Neural cell (in vitro differentiated cells): ENCODE results near the gene SH2D1A. TPM values are rescaled to one million over a fixed set of nuclear protein-coding genes. Genes with fewer than 3 reads are reported as not detected.

ENCODE experiments used
- H2AFZ ChIP-seq: fragments of 200-600, 300-800 bp; sonication (generic), shearing (Covaris generic); 2 replicates; pipeline ENCODE4 v1.6.0; 2014; ENCODE audit warnings: low read depth, mild to moderate bottlenecking, antibody characterized with exemption, low read length, moderate library complexity
- H3F3A ChIP-seq: fragments of 200-600 bp; shearing (Covaris generic); 2 replicates; pipeline ENCODE4 v1.6.1; 2016; ENCODE audit warnings: mild to moderate bottlenecking, moderate library complexity, mixed read lengths, antibody characterized with exemption, low read length; ENCODE audit not compliant: insufficient read depth, poor library complexity, severe bottlenecking
- H3K27ac ChIP-seq: fragments of 200-600, 300-800 bp; sonication (generic), shearing (Covaris generic); 2 replicates; pipeline ENCODE4 v1.5.1; 2014; ENCODE audit warnings: mild to moderate bottlenecking, low read length, moderate library complexity
- H3K27me3 ChIP-seq: fragments of 300-800, 200-600 bp; sonication (generic), shearing (Covaris generic); 2 replicates; pipeline ENCODE4 v1.6.0; 2014; ENCODE audit warnings: mild to moderate bottlenecking, low read depth, low read length, moderate library complexity; ENCODE audit not compliant: insufficient read depth
- H3K36me3 ChIP-seq: fragments of 300-800, 200-600 bp; sonication (generic), shearing (Covaris generic); 2 replicates; pipeline ENCODE4 v1.5.1; 2014; ENCODE audit warnings: mild to moderate bottlenecking, antibody characterized with exemption, low read length, moderate library complexity; ENCODE audit not compliant: insufficient read depth
- H3K4me2 ChIP-seq: fragments of 300-800, 200-600 bp; sonication (generic), shearing (Covaris generic); 2 replicates; pipeline ENCODE4 v1.6.0; 2014; ENCODE audit warnings: mild to moderate bottlenecking, low read length
- H3K4me3 ChIP-seq: fragments of 300-800, 200-600 bp; sonication (generic), shearing (Covaris generic); 2 replicates; pipeline ENCODE4 v1.5.1; 2014; ENCODE audit warnings: mild to moderate bottlenecking, low read length, moderate library complexity
- H3K79me2 ChIP-seq: fragments of 200-600 bp; shearing (Covaris generic); replicated peaks from 2 replicates; pipeline ENCODE4 v1.6.0; 2014; ENCODE audit warnings: mild to moderate bottlenecking, low read length, moderate library complexity; ENCODE audit not compliant: insufficient read depth
- H3K9ac ChIP-seq: fragments of 300-800, 200-600 bp; sonication (generic), shearing (Covaris generic); 2 replicates; pipeline ENCODE4 v1.6.1; 2016; ENCODE audit warnings: mild to moderate bottlenecking, low read length, mixed read lengths
- H3K9me2 ChIP-seq: fragments of 200-600 bp; shearing (Covaris generic); 2 replicates; pipeline ENCODE4 v1.6.1; 2016; ENCODE audit warnings: mild to moderate bottlenecking, low read length, mixed read lengths; ENCODE audit not compliant: insufficient read depth
- H3K9me3 ChIP-seq: fragments of 200-600, 300-800 bp; sonication (generic), shearing (Covaris generic); 2 replicates; pipeline ENCODE4 v1.6.1; 2016; ENCODE audit warnings: mild to moderate bottlenecking, mixed run types, low read length, moderate library complexity, mixed read lengths
- H4K20me1 ChIP-seq: fragments of 200-600 bp; shearing (Covaris generic); 2 replicates; pipeline ENCODE4 v1.6.1; 2016; ENCODE audit warnings: mild to moderate bottlenecking, mixed run types; ENCODE audit not compliant: insufficient read depth
- CTCF ChIP-seq: fragments of 450-650 bp; IDR thresholded peaks from 2 replicates; pipeline ENCODE4 v1.5.1; 2014; ENCODE audit warnings: antibody characterized with exemption, mild to moderate bottlenecking, moderate library complexity; ENCODE audit not compliant: poor library complexity, severe bottlenecking
- EP300 ChIP-seq: fragments of 450-650 bp; conservative IDR thresholded peaks from 2 replicates; pipeline ENCODE4 v1.6.1; 2014; ENCODE audit warnings: antibody characterized with exemption, mild to moderate bottlenecking, moderate library complexity; ENCODE audit not compliant: poor library complexity, severe bottlenecking
- EZH2 ChIP-seq: fragments of 200-600, 300-800 bp; shearing (Covaris generic), sonication (generic); IDR thresholded peaks from 2 replicates; pipeline ENCODE4 v1.6.1; 2014; ENCODE audit warnings: antibody characterized with exemption, low read length, borderline replicate concordance, mild to moderate bottlenecking; ENCODE audit not compliant: insufficient read depth, poor library complexity, severe bottlenecking
- MXI1 ChIP-seq: fragments of 450-650 bp; conservative IDR thresholded peaks from 2 replicates; pipeline ENCODE4 v1.6.1; 2014; ENCODE audit warnings: antibody characterized with exemption, mild to moderate bottlenecking; ENCODE audit not compliant: poor library complexity, severe bottlenecking
- POLR2AphosphoS5 ChIP-seq: IDR thresholded peaks from 2 replicates; pipeline ENCODE4 v1.6.1; 2012
- RAD21 ChIP-seq: fragments of 450-650 bp; conservative IDR thresholded peaks from 2 replicates; pipeline ENCODE4 v1.6.1; 2014; ENCODE audit warnings: antibody characterized with exemption, mild to moderate bottlenecking, moderate library complexity
- REST ChIP-seq: IDR thresholded peaks from 2 replicates; pipeline ENCODE4 v1.6.1; 2012; ENCODE audit warnings: borderline replicate concordance
- SMC3 ChIP-seq: fragments of 450-650 bp; conservative IDR thresholded peaks from 2 replicates; pipeline ENCODE4 v1.6.1; 2014; ENCODE audit warnings: antibody characterized with exemption, mild to moderate bottlenecking, moderate library complexity; ENCODE audit not compliant: poor library complexity
- TAF1 ChIP-seq: IDR thresholded peaks from 2 replicates; pipeline ENCODE4 v1.6.1; 2012; ENCODE audit warnings: low read depth
- polyA plus RNA-seq: library from polyadenylated mRNA; depleted of rRNA; stranded (reverse); fragments of >200 nt; gene quantifications from 2 replicates; pipeline ENCODE4 v1.2.3, GENCODE V29; 2014

The SH2D1A gene
- polyA plus RNA-seq, 1 donor from 2014 or later, result not detected

GRCh38 chrX:124348885-124349453, 2.6 kb downstream of the SH2D1A start:
- H3K79me2 ChIP-seq, result no peaks in the 10 kb centered on the region
- H3K9me2 ChIP-seq, result no peaks in the 10 kb centered on the region
- no peak overlapping the region for H3K4me3 ChIP-seq
- H2AFZ ChIP-seq, result no peak overlapping the region
- H3K27ac ChIP-seq, result no peak overlapping the region
- no peaks in the 10 kb centered on the region for H4K20me1 ChIP-seq
- TF ChIP-seq POLR2AphosphoS5 (no peak), MXI1 (no peak), REST (no peak), RAD21 (no peak), TAF1 (no peak), SMC3 (no peak), EP300 (no peak), EZH2 (no peak), CTCF (no peak)
- no peaks in the 10 kb centered on the region for H3F3A ChIP-seq
- H3K9me3 ChIP-seq, result no peaks in the 10 kb centered on the region
- H3K36me3 ChIP-seq, result no peaks in the 10 kb centered on the region
- H3K9ac ChIP-seq, result no peak overlapping the region
- H3K27me3 ChIP-seq, result no peaks in the 10 kb centered on the region
- H3K4me2 ChIP-seq, result no peak overlapping the region

GRCh38 chrX:124354648-124355047, 8.3 kb downstream of the SH2D1A start:
- Histone ChIP-seq H3K9ac (no peak overlapping the region), H3F3A (no peaks in the 10 kb centered on the region), H2AFZ (no peak overlapping the region), H3K4me2 (no peak overlapping the region), H4K20me1 (no peaks in the 10 kb centered on the region), H3K4me3 (no peak overlapping the region), H3K79me2 (no peaks in the 10 kb centered on the region), H3K27me3 (no peaks in the 10 kb centered on the region), H3K27ac (no peak overlapping the region), H3K9me2 (no peaks in the 10 kb centered on the region), H3K9me3 (no peaks in the 10 kb centered on the region), H3K36me3 (no peaks in the 10 kb centered on the region)
- TF ChIP-seq POLR2AphosphoS5 (no peak), SMC3 (no peak), TAF1 (no peak), EP300 (no peak), EZH2 (no peak), CTCF (no peak), RAD21 (no peak), MXI1 (no peak), REST (no peak)
